M059J (cell line): ENCODE measurements around the gene MBNL2. TPM values are rescaled to one million over a fixed set of nuclear protein-coding genes. Genes with fewer than 3 reads are reported as not detected.
A peak's percentile ranks its signal among the peaks of the same experiment; 100 is the strongest.

Source experiments
- DNase-seq: peaks from one replicate; pipeline ENCODE4 v3.0.0-alpha.2; 2012; ENCODE audit warnings: low read depth
- total RNA-seq: library from RNA; depleted of rRNA; stranded (reverse); fragments of >200 nt; shearing (Covaris generic); gene quantifications from 2 replicates; pipeline ENCODE4 v1.2.3, GENCODE V29; 2014

The MBNL2 gene
- total RNA-seq, 1 experiment from 2014 or later, result 72.8 TPM

DNA sequence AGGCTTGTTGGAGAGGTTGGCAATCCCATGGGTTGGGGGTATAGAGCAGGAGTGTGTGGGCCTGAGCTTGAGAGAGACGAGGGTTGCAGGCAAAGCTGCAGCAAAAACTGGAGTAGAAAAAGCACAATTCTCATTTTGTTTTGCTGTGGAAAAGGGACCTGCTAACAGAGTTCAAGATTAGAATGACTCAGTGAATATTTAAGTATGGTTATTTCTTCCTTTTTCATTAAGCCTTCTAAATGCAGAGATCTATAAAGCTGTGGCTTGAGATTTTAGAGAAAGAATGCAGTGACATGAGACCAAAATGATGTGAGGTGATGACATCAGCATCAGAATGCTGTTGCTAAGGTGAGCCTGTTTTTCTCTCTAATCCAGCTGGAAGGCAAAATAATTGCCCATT is 10.8 kb upstream of the MBNL2 start:
- DNase-seq, result peak; percentile 70

GRCh38 chr13:97212004-97212403 is 10.1 kb upstream of the MBNL2 start:
- DNase-seq, result no peak

- DNase-seq, result peak; percentile 56
Measured at GRCh38 chr13:97212601-97213040, 9.5 kb upstream of the MBNL2 start.

GRCh38 chr13:97214921-97215320 is 7.2 kb upstream of the MBNL2 start:
- no peak for DNase-seq

DNA sequence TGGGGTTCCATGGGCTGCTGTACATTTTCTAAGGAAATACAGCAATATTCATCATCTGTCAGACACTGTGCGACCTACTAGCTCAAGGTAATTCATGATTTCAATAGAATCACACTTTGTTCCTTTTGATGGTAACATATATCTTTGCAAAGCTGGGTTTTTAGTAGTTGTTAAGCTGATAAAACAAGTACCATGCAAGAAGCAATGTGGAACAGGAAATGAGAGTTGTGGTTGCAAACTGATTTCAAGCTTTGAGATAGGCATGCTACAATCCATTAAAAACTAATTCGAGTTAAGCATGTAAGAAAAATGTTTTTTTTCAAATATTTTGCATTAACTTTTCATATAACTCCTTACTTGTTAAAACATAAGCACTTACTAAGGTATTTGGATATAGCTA is 6.8 kb upstream of the MBNL2 start:
- DNase-seq, result no peak

GRCh38 chr13:97219226-97219625 is 2.9 kb upstream of the MBNL2 start:
- no peak for DNase-seq

DNA sequence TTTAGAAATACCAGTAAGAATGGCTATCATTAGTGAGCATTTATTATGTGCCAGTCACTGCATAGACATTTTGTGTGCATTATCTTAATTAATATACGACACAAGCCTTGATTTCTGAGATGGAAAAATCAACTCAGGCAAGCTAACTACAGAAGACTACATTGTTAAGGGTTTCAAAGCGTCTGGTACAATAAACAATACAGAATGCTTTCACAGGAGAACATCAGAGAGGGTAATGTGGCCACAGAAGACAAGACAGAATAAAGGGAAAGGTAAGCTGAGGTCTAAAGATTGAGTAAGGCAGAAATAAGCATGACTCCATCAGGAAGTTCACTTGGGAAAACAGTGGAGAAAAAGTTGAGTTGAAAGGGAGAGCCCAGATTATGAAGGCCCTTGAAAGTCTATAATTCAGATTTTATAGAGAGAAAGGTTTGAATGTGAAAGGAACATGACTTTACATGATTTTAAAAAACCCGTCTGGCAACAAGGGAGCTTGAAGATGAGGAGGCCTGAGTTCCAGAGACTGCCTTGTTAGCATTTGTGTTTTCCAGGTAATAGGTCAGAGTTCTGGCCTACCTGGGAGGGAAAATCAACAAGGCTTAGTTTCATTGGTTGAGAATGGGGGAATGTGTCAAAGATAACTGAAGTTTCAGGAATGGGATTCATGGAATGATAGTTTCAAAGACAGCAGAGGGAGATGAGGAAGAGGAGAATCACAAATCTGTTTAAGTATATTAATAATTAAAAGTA is 1.8 kb upstream of the MBNL2 start:
- DNase-seq, result no peak

DNA sequence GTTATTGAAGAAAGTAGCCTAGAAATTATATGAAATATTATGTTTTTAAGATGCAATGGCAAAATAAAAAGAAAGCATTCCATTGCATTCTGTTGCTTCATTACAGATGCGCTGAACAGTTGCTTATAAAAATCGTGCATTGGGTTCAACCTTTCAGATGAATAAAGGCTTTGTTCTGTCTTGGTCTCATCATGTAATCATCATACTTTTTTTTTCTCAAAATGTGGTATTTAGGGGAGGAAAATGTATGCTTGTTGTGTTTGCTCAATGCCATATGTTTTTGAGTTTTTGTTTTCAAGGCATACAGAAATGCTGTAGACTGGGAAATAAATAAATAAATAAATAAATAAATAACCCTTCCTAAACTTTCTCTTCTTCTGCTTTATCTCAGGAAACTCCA is 1.1 kb upstream of the MBNL2 start:
- no peak for DNase-seq

DNA sequence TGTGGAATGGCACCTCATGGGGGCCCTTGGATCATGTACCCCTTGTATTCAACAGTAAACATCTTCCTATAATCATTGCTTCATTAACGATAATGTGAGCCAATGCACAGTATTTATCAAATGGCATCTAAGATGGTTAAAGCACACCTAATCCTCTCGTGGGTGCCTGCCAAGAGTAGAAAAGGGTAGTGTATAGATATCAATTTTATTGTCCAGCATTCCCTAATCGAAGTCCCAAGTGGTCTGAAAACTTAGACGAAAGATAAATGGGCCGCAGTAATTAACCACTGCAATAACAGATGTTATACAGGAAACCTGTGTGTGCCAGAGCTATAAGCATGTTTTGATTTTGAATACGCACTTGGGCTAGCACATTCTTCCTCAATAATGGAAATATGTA is 667 bp upstream of the MBNL2 start:
- DNase-seq, result no peak

- DNase-seq, result no peak
Measured at GRCh38 chr13:97223037-97223710, 1.0 kb downstream of the MBNL2 start.

GRCh38 chr13:97223711-97224541 is 1.8 kb downstream of the MBNL2 start:
- DNase-seq, result peak; percentile 94

GRCh38 chr13:97224544-97225300 is 2.6 kb downstream of the MBNL2 start:
- peak; percentile 66 for DNase-seq

DNA sequence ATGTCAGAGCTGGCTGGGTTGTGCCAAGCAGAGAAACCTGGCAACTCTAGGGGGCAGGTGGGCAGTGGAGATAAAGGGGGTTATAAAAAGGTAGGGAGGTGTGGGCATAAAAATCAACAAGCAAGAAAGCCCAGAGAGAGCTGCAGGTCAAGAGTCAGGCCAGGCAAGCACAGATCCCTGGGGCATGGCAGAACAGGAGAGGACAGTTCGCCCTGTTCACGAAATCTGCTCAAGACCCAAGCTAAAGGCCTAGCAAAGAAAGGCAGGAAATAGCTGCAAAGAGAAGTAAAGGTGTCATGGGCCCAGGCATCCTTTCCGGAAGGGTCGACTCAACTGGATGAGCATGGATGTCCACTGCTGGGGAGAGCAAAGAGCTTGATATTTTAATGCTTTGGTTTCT is 3.4 kb downstream of the MBNL2 start:
- DNase-seq, result no peak

DNA sequence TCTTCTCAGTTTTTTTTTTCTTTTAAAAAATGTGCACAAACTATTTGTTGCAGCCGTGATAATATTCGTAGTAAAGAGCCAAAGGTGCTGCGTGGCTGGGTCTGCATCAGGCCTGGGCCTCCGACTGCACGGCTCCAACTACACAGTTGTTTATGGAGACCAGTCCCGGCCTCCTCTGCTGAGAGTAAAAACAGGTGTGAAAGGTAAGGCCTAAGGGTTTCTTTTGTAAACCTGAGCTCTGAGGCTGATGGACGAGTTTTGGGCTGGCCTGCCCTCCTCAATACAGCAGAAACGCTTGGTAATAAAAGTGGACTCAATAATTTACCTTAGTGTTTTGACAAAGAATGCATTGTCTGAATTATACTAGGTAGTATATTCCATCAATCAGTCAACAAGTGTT is 3.9 kb downstream of the MBNL2 start:
- no peak for DNase-seq

DNA sequence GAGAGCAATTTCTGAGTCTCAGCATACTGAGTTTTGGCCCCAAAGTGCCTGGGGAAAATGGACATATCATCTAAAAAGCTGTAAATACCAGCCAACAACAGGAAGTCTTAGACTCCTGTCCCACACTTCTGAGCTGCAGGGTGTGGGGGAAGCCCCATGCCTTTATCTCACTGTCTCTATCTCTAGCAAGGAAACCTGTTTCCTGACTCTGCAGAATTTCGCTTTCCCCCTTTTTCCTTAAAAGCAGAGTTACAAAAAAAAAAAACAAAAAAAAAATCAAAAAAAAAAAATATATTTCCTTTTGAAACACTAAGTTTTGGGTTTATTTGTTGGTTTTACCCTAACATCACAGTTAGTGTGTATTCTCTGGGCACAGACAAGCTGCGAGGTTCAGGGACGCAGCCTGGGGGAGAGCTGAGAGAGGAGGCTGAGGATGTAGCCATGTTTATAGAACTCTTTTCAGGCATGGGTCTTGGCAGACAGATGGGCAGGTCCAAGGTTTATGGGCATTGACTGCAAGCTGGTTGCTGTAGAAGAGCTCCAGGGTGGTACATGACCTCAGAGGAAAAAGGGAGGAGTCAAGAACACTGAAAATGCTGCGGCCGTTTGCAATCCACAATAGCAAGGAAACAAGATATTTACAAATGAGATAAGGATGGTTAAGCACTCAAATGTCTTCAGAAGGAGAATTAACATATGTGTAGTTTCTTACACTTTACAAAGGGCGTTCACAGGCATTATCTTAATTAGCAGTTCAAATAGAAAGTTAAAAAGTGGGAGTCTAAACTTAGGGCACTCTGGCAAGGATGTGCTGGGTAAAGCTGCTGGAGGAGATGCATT is 4.9 kb downstream of the MBNL2 start:
- no peak for DNase-seq

DNA sequence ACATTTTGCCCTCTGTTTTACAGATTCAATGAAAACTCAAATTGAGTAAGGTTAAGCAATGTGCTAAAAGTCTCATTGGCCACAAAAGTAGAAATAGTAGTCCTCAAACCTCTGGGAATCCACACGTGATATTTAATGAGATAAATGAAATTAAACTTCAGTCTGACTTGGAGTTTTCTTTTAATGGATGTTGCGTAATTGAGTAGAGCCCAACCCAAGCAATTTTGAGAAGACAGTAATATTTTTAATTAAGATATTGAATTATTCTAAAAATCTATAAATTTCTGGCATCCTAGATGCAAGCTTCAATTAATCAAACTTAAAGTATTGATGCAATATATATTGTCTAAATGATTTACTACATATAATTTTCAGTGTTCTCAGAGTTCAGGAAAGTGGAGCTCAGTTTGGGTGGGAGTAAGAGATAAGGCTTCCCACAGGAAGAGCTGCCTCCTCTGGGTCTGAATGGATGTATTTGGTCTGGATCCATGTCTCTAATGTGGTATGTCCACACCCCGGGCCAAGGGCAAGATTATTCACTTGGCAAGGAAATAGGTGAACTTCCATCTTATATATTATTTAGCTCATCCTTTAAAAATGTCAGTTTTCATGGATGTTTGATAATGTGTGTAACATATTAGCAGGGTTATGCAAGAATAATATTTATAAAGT is 6.9 kb downstream of the MBNL2 start:
- DNase-seq, result no peak

GRCh38 chr13:97229699-97230098 is 7.6 kb downstream of the MBNL2 start:
- no peak for DNase-seq

DNA sequence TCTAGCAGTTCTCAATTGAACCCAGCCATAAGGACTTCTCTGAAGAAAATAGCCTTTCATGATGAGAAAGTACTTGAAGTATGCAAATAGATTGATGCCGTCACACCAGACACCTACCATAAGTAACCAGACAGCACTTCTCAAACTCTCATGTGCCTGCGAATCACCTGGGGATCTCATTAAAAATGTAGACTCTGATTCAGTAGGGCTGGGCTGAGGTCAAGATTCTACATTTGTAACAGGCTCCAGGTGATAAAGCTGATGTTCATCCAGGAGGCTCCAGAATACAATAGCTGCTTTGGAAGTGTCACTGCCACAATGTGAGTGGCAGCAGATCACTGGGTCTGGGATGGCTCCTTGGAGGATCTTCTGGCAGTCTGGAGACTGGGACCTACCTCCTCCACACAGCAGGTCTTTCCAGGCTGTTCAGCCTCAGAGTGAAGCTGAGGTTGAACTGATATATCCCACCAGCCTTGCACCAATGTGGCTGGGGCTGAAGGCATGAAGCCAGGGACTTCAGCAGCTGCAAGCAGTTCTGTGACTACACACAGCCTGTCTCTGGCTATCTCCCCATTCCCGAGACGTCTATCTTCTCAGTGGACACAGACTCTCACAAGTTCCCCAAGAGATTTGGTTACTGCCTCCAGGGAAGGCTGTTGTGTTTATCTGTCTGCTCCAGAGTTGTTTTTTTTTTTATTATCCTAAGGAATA is 9.1 kb downstream of the MBNL2 start:
- no peak for DNase-seq

DNA sequence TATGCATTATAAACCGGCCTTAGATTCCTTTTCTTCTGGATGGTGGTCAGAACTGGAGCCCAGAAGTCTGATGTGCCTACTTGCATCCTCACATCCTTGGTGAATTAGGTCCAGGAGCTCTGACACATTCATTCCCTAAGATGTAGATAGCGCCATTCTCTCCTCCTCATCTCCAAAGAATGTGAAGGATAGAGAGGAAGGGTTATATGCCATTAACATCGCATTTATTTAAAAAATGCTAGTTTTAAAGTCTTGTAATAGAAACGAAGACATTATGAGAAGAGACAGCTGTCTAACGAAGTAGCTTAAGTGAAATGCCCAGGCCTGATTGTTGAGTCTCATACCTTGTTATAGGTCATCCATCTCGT is 9.7 kb downstream of the MBNL2 start:
- DNase-seq, result no peak

DNA sequence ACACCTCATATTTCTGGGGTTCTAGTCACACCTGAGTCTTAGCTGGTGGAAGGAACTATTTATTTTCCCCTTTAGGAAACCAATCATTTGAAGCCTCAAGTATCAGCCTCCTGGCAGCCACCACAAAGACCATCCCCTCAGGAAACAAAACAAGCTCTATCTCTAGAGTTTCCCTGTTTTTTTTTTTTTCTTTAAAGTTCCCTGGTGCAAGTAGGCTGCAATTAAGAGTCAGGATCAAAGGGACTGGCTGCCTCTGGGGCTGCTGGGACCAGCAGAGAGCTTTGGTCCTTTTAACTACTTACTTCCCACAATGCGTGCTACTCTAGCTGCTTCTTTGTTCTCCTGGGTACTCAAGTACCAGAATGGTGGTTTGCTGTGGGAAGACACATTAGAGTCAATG is 11.4 kb downstream of the MBNL2 start:
- no peak for DNase-seq
